ENCODE results near the gene THEMIS.
A peak's percentile ranks its signal among the peaks of the same experiment; 100 is the strongest.
"Not testable (repeated sequence)": the region's sequence is repeated elsewhere in the genome, so short reads cannot be mapped to it uniquely, and the experiment has no call there.

Gene THEMIS

DNA sequence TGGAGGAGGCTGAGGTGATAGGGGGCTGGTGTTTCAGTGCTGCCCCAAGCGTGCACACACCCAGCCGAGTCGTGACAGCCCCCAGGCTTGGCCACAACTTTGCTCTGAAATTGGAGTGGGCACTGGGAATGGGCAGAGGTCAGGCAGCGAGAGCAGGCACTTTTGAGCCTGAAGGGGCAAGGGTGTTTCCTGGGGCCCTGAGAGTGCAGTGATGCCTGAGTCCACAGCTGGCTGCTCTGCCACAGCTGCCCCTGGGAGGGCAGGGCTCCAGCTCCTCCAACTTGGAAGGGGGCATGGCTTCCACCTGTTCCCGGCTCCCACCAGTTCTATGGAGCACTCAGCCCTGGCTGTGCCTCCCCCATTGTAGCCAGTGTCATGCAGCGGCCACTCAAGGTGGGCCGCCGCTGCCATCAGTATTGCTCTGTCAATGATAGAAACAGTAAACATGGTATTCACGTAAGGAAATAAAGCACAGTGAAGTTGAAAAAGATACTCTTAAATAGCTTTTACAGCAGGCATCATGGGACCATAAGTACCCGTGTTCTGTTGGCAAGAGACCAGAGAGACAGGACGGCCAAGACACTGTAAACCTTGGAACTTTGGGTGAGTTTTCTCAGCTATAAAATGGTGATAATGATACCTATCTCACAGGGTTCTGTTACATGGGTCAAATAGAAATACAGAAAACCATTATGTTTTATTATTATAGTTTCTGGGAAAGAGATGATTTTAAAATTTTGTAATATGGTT lies 108.9 kb downstream of the THEMIS start:
- DNase-seq = no peak

DNA sequence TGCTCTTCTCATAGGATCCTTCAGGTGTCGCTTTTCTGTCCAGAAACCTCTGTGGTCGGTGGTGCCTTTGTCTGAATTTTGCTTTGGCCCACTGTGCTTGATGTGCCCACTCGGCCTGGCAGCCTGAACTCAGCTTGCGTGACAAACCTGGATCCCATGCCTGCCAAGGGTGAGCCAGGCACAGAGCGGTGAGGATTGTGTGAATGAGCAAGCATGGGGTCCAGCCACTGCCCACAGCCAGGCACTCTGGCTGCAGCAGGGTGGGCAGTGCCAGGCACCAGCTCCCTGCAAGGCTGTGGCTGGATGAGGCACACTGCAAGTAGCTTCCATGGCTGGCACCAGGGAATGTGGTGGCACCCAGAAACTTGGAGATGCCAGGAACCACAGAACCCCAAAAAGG lies 110.3 kb downstream of the THEMIS start:
- DNase-seq = no peak

DNA sequence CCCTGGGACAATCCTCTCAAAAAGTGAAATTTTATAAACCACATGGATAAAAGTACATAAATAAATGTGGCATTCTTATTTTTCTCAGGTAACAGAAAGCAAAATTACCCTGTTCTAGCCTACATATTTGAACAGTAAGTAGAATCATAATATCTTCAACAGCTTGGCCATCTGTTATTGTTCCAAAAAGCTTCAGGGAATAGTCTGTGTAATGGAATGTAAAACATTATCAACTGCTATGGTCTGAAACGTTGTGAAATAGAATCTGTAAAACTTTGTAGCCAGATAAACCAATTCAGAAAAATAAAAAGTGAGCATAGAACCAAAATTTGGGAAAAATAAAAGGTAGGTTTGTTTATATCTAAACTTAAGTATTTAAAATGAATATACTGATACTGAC lies 114.7 kb downstream of the THEMIS start:
- no peak for DNase-seq

DNA sequence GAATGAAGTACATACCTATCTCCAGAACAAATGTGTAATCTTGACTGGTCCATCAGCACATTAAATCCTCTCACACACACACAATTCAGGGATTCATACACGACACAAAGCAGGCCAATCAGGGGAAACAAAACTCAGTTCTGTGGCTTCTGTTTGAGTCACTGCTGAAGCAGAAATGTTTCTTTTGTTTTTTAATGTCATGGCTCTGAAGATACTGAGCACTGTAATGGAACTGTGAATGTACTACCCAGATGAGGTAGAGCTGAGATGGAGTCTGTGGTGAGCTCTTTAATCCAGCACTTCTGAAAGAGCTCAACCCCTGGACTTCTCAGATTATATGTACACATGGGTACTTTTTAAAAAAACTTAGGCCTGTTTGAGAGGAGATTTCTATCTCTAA lies 116.4 kb downstream of the THEMIS start:
- DNase-seq = no peak

DNA sequence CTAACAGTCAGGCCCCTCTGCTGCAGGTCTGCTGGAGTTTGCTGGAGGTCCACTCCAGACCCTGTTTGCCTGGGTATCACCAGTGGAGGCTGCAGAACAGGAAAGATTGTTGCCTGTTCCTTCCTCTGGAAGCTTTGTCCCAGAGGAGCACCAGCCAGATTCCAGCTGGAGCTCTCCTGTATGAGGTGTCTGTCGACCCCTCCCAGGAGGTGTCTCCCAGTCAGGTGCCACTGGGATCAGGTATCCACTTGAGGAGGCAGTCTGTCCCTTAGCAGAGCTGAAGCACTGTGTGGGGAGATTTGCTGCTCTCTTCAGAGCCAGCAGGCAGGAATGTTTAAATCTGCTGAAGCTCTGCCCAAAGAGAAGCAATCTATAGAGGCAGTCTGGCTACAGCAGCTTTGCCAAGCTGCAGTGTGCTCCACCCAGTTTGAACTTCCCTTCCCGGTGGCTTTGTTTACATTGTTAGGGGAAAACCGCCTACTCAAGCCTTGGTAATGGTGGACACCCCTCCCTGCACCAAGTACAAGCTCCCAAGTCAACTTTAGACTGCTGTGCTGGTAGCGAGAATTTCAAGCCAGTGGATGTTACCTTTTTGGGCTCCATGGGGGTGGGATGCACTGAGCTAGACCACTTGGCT lies 119.1 kb downstream of the THEMIS start:
- not testable (repeated sequence) for DNase-seq

DNA sequence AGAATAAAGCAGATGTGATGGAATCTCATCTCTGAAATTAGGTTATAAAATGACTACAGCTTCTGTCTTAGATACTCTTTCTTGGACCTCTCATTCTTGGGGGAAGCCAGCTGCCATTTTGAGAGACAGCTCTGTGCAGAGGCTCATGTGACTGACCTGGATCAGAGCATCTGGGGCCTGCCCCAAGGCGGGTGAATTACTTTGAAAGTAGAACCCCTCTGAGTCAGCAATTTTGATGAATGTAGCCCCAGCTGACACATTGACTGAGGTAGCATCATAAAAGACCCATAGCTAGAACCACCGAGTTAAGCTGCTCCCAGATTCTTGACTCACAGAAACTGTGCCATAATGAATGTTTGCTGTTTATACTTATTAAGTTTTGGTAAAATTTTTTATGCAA lies 124.5 kb downstream of the THEMIS start:
- DNase-seq = no peak

GRCh38 chr6:127775371-127775770 lies 125.5 kb downstream of the THEMIS start:
- DNase-seq = no peak

- DNase-seq = no peak
Measured at GRCh38 chr6:127768745-127769144, 132.1 kb downstream of the THEMIS start.

DNA sequence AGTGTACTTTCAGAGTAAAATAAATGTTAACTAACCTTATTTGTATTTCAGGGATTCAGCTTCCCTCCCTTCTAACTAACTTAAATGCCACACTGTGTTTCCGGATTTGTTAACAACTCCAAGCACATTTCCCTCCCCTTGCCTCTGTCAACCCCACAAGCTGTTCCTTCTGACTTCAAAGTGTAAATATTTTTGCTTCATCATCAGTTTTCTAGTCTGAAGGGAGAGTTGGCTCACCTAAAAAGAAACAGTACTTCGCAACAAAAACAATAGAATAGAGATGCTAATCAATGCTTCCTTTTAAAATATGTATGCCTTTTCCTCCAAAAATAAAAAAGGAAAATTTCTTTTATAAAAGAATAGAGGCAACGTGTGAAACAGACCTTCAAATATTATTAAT lies 132.6 kb downstream of the THEMIS start:
- DNase-seq = no peak

- DNase-seq = no peak
Measured at GRCh38 chr6:127765949-127766348, 134.9 kb downstream of the THEMIS start.

- DNase-seq = no peak
Measured at GRCh38 chr6:127762284-127762683, 138.6 kb downstream of the THEMIS start.

GRCh38 chr6:127761084-127761483 lies 139.8 kb downstream of the THEMIS start:
- DNase-seq = no peak

DNA sequence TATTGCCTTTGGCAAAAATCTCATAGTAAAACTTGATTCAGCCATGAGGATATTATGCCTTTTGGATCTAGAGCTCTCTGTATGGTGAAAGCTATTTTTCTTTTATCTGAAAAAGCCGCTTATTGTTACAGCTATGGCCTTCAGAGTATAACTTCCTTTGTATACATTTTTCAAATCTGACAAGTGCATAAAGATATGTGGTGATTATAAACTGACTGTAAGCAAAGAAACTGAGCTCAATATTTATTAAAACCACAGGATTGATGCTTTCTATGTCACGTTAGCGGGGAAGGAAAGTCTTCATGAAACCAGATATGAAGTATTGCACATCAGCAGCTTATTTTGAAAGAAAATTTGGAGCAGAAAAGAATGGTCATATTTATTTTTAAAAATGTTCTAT lies 151.8 kb downstream of the THEMIS start:
- DNase-seq = no peak

DNA sequence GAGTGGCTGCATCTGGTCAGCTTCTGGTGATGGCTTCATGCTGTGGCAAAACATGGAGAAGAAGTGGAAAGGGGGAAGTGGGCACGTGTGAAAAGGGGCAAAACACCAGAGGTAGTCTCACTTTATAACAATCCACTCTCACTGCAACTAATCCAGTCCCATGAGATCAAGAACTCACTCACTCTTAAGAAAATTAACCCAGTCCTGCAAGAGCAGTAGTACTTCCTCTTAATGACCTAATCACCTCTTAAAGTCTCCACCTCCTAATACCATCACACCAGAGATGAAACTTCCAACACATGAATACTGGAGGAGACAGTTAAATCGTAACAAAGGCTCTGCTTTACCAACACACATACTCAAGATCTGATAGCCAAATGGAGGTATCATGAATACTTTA lies 152.6 kb downstream of the THEMIS start:
- no peak for DNase-seq

GRCh38 chr6:127738423-127738822 lies 162.4 kb downstream of the THEMIS start:
- DNase-seq = no peak

DNA sequence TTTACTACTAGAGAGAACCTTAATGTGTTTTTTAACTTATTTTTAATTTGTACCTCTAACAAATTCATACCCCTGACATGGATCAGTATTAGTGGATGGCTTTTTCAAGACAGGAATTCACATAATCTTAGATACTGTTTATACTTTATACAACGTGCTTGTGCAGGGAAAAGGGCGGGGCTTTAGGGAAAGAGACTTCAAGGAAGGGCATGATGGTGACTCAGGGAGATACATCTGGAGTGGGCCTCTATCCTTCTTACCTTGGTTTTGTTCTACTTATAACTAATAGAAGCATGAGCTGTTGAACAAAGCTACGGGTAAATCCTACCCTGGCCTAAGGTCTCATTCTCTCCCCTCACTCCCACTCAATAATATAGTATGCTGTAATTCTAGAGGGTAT lies 163.1 kb downstream of the THEMIS start:
- no peak for DNase-seq

- DNase-seq = peak; percentile 63 to 79
Measured at GRCh38 chr6:127737009-127737486, 163.8 kb downstream of the THEMIS start.

GRCh38 chr6:127732927-127733326 lies 167.9 kb downstream of the THEMIS start:
- no peak for DNase-seq

DNA sequence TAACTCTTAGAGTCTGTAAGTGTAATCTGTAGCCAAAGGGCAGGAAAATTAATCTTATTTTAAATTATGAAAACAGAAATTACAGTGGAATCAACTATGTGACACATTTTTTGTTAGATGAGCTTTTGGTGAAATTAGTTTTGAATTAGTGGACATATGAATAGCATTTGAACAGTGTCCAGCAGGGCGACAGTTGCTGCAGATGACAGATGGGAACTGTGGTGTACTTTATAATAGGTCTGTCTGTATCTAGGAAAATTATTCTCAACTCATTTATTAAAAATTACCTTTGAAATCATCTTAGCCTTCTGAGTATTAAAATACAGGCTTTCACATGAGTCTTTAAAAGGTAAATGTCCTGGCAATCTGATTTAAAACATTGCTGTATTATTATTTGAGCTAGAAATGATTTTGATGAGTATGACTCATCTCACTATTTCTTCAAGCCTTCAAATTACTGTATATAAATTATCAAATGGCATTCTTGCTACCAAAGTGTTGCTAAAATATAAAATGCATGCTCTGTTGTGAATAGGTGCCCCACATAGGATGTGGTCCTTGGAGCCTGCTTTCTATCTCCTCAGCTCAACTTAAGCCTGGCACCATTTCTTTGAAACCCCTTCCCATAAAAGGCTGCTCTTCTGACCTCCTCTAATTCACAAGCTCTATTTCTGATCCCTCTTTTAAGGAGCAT lies 173.5 kb downstream of the THEMIS start:
- DNase-seq = no peak

DNA sequence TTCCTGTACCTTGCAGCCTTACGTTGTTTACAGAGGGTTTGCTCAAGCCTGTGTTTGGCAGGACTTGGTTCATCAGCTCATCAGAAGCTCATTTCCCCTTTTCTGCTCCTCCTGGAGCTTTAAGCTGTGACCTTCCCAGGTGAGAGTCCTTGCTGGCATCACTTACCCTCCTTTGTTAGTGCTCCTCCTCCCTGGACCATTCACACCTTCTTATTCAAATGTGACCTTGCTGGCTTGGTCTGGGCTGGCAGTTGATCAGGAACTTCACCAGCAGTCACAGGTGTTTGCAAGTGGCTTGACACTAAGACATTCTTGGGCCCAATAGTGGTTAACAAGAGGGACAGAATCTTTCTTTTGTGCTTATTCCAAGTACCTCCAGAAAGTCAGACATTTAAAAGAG lies 175.0 kb downstream of the THEMIS start:
- DNase-seq = no peak

GRCh38 chr6:127718694-127719093 lies 182.2 kb downstream of the THEMIS start:
- no peak for DNase-seq

DNA sequence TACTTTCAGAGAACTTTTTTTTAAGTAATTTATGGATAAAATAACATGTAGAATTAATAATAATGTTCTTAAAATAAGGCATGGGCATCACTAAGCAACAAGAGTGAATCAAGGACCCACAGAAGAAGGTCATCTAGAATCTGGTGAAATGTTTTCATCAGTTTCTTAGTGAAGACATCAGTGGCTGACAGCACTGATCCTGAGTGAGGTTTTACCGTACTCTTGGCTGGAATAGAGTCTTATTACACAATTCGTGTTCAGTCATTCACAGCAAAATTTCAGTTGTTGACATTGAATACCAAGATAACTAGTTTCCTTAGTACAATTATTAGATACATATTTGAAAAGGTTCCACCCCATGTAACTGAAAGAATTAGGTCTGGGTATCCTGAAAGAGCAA lies 183.5 kb downstream of the THEMIS start:
- DNase-seq = no peak

- no peak for DNase-seq
Measured at GRCh38 chr6:127716465-127716864, 184.4 kb downstream of the THEMIS start.

DNA sequence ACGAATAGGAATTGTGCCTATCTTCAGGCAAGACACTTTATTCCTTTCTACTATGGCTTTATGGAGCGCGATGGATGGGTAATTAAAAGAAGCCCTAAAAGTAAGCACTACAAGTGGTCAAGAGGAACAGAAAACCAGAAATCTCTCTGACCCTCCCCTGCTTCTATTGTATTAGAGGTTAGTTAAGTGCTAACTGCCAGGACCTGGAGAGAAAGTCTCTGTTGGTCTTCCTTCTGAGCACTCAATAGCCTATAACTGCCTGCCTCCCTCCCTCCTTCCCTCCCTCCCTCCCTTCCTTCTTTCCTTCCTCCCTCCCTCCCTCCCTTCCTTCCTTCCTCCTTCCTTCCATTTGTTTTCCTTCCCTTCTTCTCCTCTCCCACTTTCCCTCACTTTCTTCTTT lies 190.2 kb downstream of the THEMIS start:
- DNase-seq = no peak

Measured in NCI-H526 (cell line).